ENCODE results near the gene ENTREP1.

DNA sequence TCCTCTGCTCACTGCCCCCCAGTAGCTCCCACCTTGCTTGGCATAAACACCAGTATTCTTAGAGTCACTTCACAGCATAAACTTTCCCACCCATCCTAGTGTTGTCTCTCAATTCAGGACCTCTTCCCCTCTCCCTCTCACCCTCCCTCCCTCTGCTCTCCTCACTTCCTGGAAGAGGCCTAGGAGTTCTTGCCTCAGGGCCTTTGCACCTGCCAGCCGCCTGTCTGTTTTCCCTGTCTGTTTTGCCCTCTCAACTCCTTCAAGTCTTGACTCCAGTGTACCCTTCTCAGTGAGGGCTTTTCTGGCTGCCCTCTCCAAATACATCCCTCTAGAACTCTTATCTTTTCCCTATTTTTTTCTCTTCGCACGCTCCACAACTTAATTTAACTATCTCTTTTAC lies 86.2 kb downstream of the ENTREP1 start:
- TF ChIP-seq, protein P1, sequence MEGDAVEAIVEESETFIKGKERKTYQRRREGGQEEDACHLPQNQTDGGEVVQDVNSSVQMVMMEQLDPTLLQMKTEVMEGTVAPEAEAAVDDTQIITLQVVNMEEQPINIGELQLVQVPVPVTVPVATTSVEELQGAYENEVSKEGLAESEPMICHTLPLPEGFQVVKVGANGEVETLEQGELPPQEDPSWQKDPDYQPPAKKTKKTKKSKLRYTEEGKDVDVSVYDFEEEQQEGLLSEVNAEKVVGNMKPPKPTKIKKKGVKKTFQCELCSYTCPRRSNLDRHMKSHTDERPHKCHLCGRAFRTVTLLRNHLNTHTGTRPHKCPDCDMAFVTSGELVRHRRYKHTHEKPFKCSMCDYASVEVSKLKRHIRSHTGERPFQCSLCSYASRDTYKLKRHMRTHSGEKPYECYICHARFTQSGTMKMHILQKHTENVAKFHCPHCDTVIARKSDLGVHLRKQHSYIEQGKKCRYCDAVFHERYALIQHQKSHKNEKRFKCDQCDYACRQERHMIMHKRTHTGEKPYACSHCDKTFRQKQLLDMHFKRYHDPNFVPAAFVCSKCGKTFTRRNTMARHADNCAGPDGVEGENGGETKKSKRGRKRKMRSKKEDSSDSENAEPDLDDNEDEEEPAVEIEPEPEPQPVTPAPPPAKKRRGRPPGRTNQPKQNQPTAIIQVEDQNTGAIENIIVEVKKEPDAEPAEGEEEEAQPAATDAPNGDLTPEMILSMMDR (IDR thresholded peaks at IDR 0.05), result no peak
- TF ChIP-seq ZFX (IDR thresholded peaks at IDR 0.05; ENCODE audit: borderline replicate concordance), result no peak

Measured in 22Rv1 (cell line).